Measurements from ENCODE around the gene CYP4Z1. TPM values are rescaled to one million over a fixed set of nuclear protein-coding genes. Genes with fewer than 3 reads are reported as not detected.

The CYP4Z1 gene
- total and polyA plus RNA-seq, 9 of the 15 experiments (the other 6 are each of a cell fraction or from before 2014, with no cell fraction given), result not detected

GRCh38 chr1:47067097-47067594, at the start of gene CYP4Z1 (continued):
- no peak for TF ChIP-seq E2F6 (IDR thresholded peaks at IDR 0.05; ENCODE audit: borderline replicate concordance in 1 of 2, extremely low read depth in 1 of 2, insufficient read depth in 1 of 2, insufficient read length in 1 of 2, low read depth in 1 of 2, low read length in 1 of 2, poor library complexity in 1 of 2, severe bottlenecking in 1 of 2)
- TF ChIP-seq KDM2B (CRISPR knock-in tag; IDR thresholded peaks at IDR 0.05), result no peak

- CTCF ChIA-PET (ENCODE audit: low intra/inter-chr PET ratio), result no interaction called here
- no TSS peak for BruUV-seq (replicated peaks)
Measured at GRCh38 chr1:47021070-47021469, 46.0 kb upstream of the CYP4Z1 start.

More at GRCh38 chr1:47021070-47021469, 46.0 kb upstream of the CYP4Z1 start:
- in situ Hi-C loops (cut with MboI) (no loop called here), intact Hi-C loops (cut with micrococcal nuclease) (no loop called here)
- ATAC-seq, result no peak
- FAIRE-seq, result no peak
- peaks cover 0 to 6% of the 10 kb centered on the region in 2 experiments; a peak in 1 of 5 replicates for H3K4me1 ChIP-seq (replicated peaks in 1 of 2; ENCODE audit: control insufficient read depth in 2 of 2, insufficient read depth in 2 of 2, low read length in 2 of 2)
- no peaks in the 10 kb centered on the region for H3K36me3 ChIP-seq (ENCODE audit: control insufficient read depth, insufficient read depth, low read length)
- peaks cover 16 to 21% of the 10 kb centered on the region in 2 experiments; a peak in 4 of 5 replicates for H3K27me3 ChIP-seq (ENCODE audit: control insufficient read depth in 2 of 2, insufficient read depth in 2 of 2, low read length in 2 of 2)
- H3K27ac ChIP-seq (ENCODE audit: extremely low read depth, low read depth, low read length), result no peak overlapping the region
- H3K79me2 ChIP-seq (ENCODE audit: control insufficient read depth, insufficient read depth, low read length), result no peaks in the 10 kb centered on the region
- H3K9me1 ChIP-seq (ENCODE audit: control insufficient read depth, insufficient read depth, low read length), result no peaks in the 10 kb centered on the region
- POLR2A ChIA-PET, result no interaction called here
- no peaks in the 10 kb centered on the region for H4K20me1 ChIP-seq (replicated peaks; ENCODE audit: control insufficient read depth, insufficient read depth, low read length)
- no peak overlapping the region for H3K9ac ChIP-seq (ENCODE audit: insufficient read depth in 1 of 2, low read depth in 2 of 2, low read length in 2 of 2)
- no peak overlapping the region for H3K4me2 ChIP-seq (ENCODE audit: insufficient read depth, low read length)
- H2AFZ ChIP-seq (ENCODE audit: low read depth, low read length), result no peak overlapping the region
- WGBS (ENCODE audit: insufficient coverage, low coverage, missing lambda C conversion rate), result 0% methylated on average over 2 of the region's 2 CpGs
- H3K9me3 ChIP-seq (replicated peaks; ENCODE audit: control insufficient read depth, insufficient read depth, low read depth, low read length), result no peaks in the 10 kb centered on the region
- no peak for TF ChIP-seq TFAM (CRISPR knock-in tag; conservative IDR thresholded peaks at IDR 0.05)
- TF ChIP-seq CREB1 (IDR thresholded peaks at IDR 0.05), result no peak
- TF ChIP-seq CREB1 (CRISPR knock-in tag; IDR thresholded peaks at IDR 0.05), result no peak
- TF ChIP-seq, protein P1, sequence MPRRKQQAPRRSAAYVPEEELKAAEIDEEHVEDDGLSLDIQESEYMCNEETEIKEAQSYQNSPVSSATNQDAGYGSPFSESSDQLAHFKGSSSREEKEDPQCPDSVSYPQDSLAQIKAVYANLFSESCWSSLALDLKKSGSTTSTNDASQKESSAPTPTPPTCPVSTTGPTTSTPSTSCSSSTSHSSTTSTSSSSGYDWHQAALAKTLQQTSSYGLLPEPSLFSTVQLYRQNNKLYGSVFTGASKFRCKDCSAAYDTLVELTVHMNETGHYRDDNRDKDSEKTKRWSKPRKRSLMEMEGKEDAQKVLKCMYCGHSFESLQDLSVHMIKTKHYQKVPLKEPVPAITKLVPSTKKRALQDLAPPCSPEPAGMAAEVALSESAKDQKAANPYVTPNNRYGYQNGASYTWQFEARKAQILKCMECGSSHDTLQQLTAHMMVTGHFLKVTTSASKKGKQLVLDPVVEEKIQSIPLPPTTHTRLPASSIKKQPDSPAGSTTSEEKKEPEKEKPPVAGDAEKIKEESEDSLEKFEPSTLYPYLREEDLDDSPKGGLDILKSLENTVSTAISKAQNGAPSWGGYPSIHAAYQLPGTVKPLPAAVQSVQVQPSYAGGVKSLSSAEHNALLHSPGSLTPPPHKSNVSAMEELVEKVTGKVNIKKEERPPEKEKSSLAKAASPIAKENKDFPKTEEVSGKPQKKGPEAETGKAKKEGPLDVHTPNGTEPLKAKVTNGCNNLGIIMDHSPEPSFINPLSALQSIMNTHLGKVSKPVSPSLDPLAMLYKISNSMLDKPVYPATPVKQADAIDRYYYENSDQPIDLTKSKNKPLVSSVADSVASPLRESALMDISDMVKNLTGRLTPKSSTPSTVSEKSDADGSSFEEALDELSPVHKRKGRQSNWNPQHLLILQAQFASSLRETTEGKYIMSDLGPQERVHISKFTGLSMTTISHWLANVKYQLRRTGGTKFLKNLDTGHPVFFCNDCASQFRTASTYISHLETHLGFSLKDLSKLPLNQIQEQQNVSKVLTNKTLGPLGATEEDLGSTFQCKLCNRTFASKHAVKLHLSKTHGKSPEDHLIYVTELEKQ (CRISPR knock-in tag; IDR thresholded peaks at IDR 0.05), result no peak
- no peak for TF ChIP-seq NR1H2 (CRISPR knock-in tag; IDR thresholded peaks at IDR 0.05)
- TF ChIP-seq NFE2 (IDR thresholded peaks at IDR 0.05; ENCODE audit: low read depth), result no peak
- no peak for TF ChIP-seq ZNF431 (CRISPR knock-in tag; IDR thresholded peaks at IDR 0.05)
- no peak for TF ChIP-seq ZC3H11A (IDR thresholded peaks at IDR 0.05; ENCODE audit: low read depth, low read length)
- no peak for TF ChIP-seq RBM17 (IDR thresholded peaks at IDR 0.05; ENCODE audit: borderline replicate concordance, low read depth, low read length)
- TF ChIP-seq SAFB (IDR thresholded peaks at IDR 0.05; ENCODE audit: borderline replicate concordance, low read depth, low read length), result no peak
- no peak for TF ChIP-seq SRSF9 (IDR thresholded peaks at IDR 0.05; ENCODE audit: borderline replicate concordance, low read depth, low read length)
- no peak for TF ChIP-seq HNRNPL (IDR thresholded peaks at IDR 0.05; ENCODE audit: low read depth, low read length)
- no peak for TF ChIP-seq RCOR1 (IDR thresholded peaks at IDR 0.05; ENCODE audit: borderline replicate concordance in 1 of 2, low read depth in 2 of 2, low read length in 2 of 2)
- DNase-seq (ENCODE audit: extremely low read depth in 1 of 4, low spot score in 3 of 4), result no peak
- H3K4me3 ChIP-seq, result no peak overlapping the region
